HS-27A (cell line): ENCODE data around the gene MEDAG.

Experiments used
- DNase-seq: peaks from one replicate; pipeline ENCODE4 v3.0.0-alpha.2; 2012; ENCODE audit warnings: low read depth, missing footprints

The MEDAG gene

DNA sequence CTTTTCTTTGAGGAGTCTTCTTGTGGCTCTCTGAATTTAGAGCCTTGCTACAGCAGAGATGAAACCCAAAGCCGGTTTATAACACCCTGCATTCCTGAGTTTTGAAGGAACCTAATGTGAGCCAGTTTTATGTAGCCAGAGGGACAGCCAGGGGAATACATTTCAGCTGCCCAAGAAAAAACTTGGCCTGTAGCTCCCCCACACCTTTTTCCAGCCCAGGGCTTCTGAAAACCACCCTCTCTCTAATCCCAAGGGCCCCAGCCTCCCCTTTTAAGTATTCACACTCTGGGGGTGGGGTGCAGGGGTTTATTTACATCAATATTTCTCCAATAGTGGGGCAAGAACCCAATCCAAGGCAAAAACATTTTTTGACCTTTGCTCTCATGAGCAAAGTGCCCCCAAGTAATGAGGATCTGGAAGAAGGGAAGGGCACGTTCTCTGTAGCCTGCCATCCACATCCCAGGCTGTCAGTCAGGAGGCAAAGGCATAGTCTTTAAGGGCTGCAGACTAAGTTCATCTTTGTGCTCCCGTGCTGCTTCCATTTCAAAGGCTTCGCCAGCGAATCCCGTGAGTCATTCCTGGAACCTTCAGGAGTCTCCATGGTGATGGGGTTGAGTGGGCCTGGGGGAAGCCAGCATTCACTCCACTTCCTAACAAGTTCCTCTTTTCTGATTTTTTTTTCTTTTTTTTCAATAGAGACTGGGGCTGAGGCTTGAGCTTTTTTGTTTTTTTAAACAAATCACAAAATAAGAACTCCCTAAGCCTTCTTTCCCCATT, 33.2 kb upstream of the MEDAG start:
- DNase-seq = no peak

DNA sequence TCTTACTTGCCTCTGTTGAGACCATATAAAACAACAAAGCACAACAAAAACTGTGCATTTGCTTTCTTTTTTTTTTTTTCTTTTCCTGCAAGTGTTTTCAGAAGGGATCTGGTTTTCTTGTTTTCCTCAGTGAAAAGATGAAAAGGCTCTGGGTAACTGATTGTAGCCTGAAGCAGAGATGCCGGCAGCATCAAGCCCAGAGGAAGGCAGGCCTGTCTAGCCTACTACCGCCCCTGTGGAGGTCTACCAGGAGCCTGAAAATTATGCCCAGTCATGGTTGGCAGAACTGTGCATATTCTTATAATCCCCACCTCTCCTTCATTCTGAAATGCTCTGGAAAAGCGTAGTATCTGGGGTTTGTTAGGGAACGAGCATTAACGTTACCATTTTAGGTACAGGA, 32.6 kb upstream of the MEDAG start:
- DNase-seq = no peak

DNA sequence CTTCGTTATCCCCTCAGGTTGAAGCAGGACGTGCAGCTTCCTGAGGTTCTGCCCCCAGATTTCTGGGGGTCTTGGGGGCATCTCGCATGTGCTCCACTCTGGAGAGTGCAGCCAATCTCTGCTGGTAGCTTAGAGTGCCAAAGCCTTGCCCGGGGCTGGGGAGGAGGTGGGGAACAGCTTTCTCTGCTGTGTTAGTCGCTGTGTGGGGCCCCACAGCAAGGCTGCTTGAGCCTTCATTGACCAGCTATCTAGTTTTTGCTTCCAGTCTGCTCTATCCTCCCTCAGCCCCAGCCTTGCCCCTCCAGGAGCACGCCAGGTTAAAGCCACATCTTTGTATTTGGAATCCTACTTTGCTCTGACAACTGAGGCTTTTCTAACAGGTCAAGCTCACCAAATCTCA, 32.0 kb upstream of the MEDAG start:
- no peak for DNase-seq

DNA sequence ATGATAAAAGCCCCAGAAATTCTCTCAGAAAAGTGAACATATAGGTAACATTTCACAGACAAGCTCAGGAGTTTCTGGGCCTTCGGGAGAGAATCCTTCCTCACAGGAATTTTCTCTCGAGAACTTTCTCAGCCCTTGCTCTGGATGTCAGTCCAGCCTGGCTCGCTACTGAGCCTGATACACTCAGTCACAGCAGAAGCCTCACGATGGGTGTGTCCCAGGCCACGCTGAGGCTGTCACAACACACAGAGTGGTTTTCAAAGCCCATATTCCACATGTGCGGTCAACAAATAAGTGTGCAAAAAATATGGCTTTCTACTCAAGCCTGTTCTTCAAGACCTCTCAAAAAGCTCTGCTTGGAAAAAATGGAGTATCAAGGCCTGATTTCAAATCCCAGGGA, 31.5 kb upstream of the MEDAG start:
- no peak for DNase-seq

DNA sequence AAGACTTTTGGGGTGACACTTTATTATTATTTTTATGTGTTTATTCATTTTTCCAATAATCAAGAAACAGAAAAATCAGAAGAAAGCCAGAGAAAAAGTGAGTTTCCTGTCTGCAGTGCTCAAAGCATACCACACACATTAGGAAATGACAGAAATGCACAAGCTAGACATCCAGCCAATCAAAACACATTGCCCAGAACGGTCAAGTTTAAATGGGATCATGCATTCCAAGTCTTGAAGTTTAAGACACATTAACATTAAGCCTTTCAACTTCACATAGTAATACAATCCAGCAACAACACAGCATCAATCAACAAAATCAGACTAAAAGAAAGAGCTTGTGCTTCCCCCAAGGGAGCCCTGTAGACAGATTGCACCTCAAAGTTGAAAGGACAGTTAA, 28.7 kb upstream of the MEDAG start:
- no peak for DNase-seq

DNA sequence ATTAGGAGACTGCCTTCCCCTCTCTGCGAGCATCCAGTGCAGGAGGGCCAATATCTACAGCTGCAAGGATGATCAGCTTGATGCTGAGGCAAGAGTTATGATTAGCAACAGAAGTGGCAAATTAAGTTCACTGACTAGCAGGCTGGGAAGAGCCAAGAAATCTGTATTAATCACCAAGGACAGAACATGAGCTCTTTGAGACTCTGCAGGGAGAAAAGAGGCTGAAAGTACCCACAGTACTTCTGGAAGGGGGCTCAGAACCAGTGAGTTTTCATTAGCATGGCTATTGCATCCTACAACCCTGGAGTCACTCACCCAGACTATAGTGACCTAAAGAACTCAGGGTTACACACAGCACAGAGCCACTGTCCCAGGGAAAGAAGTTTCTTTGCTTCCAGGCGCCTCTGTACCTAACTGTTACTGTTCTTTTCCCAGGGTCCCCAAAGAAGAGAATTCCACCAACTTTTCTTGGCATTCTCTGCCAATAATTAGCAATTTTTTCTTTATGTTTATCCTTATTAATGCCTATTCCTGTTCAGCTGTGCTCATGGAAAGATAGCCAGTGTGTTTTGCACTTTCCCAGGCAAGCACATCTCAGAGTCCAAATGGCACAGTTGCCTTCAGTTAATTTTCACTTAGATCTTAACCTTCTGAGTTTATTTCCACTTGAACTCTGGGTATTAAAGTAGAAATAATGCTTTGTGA, 25.8 kb upstream of the MEDAG start:
- DNase-seq = no peak

DNA sequence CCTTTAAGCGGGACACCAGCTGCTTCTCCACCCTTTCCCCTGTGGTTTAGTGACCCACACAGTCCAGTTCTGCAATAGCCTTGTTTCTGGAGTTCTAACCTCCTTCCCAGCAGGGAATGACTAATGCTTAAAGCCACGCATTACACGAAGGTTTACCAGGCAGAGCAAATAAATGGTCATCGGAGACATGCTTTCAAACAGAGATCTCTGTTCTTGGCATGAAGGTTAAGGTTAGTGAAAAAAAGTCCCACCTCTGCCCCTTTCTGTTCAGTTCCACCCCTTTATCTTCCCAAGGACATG, 25.3 kb upstream of the MEDAG start:
- no peak for DNase-seq

DNA sequence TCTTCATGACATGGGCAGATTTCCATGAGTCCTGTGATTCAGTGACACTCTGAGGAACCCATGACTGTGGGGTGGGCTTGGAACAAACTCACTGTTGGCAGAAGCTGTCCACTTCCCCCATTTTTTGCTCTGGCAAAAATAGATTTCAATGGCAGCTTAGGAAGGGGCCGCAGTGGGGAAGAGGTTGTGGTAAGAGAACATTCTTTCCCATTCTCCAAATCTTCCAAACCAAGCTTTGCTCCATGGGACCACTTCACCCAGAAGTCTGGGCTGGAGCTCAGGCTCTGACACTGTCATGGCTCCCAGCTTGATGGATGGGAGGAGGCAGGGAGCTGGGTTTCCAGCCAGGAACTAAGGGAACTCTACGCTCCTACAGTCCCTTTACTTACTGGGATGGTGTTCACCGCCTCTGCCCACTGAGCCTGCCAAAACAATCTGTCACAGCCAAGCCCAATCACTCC, 24.9 kb upstream of the MEDAG start:
- no peak for DNase-seq

DNA sequence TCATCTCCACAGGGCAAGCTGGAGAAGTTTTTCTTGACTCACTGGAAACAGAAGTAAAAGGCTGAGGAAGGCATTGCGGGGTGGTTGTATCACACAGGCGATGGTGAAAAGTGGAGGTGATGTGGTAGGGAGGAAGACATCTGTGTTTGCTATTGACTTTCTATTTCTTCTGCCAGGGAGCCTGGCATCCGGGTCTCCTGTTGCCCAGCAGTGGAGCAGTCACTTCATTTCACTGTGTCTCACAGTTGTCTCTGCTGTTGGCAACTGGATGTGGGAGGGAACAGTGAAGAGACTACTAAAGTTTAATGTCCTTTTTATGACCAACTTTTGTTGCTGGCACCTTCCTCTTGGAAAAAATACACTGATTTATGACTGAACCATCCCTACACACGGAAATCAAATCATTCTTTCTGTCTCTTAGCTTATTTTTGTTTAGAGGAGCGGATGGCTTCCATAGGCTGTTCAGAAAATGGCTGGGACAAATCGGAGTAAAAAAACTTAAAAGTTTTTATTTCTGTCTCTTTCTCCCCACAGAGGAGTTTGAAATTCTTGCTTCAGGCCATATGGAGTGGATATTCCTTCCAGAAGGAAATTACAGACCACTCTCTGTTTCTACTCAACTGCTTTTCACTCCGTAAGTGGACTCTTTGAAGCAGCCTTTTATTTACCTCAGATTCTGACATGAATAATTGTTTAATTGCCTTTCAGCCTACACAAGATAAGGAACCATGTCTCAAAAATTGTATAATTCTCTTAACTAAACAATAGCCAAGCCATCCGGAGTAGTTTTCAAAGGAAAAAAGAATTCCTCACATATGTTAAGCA, 23.8 kb upstream of the MEDAG start:
- DNase-seq = no peak

DNA sequence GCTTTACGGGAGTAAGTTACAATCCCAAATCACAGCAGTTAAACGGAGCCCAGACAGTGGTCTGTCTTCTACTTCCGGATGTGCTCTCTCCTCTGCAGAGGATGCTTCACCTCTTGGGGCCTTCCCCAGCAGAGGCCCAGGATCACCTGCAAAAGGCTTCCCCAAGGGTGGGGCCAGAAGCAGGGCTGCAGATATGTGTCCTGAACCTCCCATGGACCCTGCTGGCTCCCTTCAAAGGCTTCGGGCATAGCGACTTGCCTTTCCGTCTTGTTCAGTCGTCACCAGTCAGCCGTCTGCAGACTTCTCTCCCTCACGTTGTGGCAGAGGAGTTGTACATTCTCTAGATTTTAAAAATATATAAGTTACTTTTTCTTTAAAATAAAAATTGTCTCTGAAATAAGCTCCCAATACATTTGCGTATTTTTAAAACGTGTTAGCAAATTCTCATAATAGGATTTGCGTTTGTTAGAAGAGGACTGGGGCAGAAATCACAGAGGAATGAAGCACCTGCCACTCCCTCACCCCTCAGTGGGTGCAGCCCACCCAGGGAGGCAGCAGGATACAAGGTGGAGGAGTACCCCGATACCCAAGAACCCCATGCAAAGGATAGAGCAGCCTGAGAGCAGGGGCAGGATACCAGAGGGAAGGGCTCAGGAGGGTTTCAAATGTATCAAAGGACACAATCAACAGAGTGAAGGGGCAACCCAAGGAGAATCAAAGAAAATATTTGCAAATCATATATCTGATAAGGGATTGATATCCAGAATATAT, 22.9 kb upstream of the MEDAG start:
- DNase-seq = no peak

DNA sequence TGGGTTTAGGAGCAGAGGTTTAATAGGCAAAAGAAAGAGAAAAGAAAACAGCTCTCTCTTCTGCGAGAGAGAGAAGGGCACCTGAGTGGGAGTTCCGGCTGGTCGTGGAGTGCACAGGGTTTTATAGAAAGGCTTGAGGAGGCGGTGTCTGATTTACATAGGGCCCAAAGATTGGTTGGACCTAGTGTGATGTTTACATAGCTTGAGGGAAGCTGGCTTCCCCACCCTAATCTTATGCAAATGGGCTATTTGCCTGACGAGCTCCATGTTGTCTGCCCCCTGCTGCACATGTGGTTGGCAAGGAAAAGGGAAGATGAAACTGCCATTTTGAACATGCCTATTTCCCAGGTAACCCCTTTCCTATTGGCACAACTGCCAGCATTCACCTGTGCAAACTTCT, 21.5 kb upstream of the MEDAG start:
- no peak for DNase-seq

DNA sequence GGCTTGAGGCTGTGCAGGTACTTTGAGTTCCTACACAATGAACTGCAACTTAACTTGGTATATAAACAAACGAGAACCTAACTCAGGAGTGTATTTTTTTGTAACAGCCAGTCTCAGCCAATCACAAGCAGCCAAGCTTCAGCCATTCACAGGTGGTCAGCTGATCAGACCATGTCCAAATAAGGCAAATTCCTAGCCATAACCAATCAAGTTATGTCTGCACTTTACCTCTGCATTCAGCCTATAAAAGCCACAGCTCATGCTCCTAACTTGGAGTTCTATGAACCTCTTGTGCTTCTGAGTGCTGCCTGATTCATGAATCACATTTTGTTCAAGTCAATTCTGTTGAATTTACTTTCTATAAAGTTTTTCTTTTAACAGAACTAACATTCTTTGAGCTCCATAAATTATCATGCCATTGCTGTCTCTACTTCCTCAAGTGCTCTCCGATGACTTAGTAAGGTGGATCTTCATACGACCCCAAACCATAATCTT, 16.8 kb upstream of the MEDAG start:
- no peak for DNase-seq

DNA sequence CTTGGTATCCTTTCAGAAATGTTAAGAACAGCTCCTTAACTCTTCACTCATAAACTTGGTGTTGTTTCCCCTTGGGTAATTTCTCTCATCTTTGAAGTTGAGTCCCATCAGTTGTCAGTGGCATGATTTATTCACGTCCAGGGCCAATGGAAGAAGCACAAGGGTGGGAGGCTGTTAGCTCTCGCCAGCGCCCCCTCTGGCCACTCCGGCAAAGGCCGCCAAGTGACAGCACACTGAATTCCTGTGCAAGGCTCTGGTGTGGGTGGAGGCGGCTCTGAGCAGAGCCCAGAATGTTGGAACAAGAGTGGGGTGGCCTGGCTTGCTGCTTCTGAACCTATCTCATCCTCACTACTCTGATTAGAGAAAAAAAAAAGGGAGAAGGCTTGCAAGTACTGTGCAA, 13.1 kb upstream of the MEDAG start:
- no peak for DNase-seq

DNA sequence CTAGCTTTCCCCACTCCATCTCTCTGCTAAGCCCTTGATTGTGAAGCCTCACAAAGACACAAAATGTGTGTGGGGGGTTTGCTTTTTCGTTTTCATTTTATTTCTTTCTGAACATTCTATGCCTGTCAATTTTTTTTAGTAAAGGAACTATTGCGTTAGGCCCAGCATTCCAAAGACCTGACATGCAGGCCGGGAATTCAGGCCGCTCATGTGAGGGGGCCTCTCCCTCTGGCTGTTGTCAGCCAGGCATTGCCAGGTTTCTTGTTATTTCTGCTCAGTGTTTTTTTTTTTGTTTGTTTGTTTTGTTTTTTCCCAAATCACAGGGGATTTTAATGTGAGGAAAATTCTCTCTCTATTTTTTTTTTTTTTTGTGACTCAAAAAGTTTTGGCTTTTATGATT, 10.3 kb upstream of the MEDAG start:
- DNase-seq = no peak

DNA sequence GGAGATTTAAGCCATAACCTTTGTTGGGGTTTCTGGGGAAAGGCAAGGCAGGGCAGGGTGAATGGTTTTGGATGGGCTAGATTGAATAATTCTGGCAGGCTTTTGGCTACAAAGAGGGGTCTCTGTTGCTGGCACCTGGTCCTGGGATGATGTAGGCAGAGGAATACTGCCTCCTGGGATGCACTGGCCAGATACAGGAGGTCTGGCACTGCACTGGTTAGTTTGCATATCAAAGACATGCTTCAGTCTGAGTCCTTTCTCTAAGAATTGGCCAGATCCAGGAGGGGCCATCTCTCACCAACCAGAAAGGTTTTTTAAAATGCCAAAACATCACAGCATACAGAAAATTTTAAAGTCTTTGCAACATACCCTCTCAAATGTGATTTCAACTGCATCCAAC, 8.0 kb upstream of the MEDAG start:
- no peak for DNase-seq

DNA sequence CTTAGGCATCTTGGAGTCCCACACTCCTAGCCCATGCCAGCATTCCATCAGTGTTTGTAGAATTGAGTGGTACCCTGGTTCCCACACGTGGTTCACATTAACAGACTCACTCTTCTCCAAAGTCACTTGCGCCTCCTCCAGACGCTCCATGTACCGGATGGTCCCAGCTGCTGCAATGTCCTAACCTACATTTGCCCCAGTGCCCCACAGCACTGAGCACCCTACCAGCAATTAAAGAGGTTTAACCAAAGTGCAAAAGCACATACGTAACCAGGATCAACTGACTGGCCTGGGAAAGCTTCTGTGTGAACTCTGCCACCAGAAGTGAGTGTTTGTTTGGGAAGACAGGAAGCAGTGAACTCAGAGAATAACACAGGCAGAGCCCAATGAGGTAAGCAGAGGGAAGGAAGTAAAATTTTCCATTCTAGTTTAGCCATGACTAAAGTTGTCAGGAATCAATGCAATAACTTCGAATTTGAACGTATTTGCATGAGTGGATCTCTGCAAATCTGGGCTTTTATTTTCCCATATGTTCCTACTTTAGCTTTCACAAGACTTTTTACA, 7.3 kb upstream of the MEDAG start:
- DNase-seq = no peak

DNA sequence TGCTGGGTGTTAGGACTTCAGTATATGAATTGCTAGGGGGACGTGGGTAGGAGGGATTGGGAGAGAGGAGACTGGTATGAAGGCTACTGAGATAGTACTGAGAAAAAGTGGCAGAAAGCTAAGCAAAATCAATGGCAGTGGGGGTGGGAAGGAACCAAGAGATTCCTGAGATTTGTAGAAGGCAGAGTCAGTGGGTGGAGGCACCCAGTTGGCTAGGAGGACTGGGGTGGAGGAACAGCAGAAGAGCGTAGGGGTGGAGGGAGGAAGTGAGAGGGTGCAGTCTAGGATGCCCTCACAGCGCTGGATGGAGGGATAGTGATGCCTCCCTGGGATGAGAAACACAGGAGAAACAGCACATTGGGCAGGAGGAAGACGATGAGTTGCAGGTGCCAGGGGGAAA, 5.6 kb upstream of the MEDAG start:
- DNase-seq = no peak

DNA sequence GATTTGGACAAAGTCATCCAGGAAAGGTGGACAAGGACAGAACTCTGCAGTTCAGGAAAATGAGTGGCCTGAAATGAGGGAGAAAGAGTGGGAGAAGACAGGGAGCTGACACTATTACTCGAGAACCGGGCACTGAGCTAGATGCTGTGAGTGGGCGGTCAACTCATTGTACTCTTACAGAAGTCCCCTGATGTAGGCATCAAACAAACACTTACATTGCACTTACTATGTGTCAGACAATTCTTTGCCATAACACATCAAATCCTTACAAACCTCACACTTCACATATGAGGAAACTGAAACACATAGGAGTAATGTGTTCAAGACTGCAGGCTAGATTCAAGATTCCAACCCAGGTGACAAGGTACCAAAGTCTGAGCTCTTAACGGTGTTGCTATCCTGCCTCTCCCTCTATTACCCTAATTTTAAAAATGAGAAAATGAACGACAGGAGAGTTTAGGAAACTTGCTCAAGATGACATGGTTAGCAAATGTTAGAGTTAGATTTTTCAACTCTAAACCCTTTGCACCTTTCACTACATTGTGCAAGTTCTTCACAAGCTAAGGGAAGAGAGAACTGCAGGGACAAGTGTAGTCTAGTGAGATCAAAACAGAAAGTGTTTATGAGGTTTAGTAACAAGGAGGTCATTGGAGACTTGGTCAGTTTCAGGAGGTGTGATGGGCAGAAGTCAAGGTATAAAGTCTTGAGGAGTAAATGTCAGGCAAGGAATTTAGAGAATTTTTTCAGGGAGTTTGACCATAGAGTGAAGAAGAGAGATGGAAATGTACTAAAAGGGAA, 4.9 kb upstream of the MEDAG start:
- no peak for DNase-seq

DNA sequence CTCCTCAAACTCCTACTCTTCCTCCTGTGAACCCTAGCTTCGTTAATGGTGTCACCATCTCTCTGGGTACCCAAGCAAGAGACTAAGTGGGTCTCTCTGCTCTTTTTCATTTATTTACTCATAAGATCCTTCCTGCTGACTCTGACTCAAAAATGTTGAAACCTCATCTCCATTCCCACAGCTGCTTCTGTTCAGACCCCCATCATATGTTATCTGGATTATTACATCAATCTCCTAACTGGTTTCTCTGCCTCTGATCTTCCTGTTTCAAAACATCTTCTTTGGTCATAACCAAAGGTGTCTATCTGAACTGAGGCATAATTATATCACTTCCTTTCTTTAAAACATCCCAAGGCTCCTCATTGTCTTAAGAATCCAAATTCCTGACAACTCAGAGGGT, 2.0 kb upstream of the MEDAG start:
- no peak for DNase-seq

DNA sequence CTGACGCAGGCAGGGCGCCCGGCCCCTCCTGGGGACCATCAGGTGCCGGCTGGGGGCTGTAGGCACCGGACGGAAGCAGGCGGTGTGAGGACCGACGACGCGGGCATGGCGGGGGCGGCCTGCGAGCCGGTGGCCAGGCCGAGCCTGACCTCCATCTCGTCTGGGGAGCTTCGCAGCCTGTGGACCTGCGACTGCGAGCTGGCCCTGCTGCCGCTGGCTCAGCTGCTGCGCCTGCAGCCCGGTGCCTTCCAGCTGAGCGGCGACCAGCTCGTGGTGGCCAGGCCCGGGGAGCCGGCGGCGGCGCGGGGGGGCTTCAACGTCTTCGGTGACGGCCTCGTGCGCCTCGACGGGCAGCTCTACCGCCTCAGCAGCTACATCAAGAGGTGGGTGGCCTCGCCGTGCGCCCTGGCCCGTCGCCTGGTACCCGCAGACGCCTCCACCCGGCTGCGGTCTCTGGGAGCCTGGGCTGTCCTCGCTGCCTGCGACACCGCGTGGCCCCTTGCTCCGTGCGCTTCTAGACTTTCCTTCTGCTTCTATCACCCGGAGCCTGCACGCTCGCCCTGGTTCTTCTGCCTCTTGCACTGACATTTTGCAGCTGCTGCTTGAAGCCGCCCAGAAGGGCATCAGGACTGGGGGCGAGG, 460 bp downstream of the MEDAG start:
- DNase-seq = no peak
